Measurements from ENCODE around the gene TXNRD2.

TXNRD2 gene

GRCh38 chr22:19848298-19849224 lies 93.1 kb downstream of the TXNRD2 start:
- FAIRE-seq (no peak), DNase-seq (ENCODE audit: insufficient read length) (no peak)
- TF ChIP-seq POLR2AphosphoS5 (IDR thresholded peaks at IDR 0.05; ENCODE audit: low read depth, low read length), result peak; percentile 44; the same call in 1 of the 2 replicates
- no peak for TF ChIP-seq TAF1 (IDR thresholded peaks at IDR 0.05; ENCODE audit: borderline replicate concordance, low read depth, low read length)

- DNase-seq (ENCODE audit: insufficient read length) (no peak), FAIRE-seq (no peak)
- no peak for TF ChIP-seq POLR2AphosphoS5 (IDR thresholded peaks at IDR 0.05; ENCODE audit: low read depth, low read length)
- no peak for TF ChIP-seq POLR2A (IDR thresholded peaks at IDR 0.05; ENCODE audit: low read depth, low read length)
- TF ChIP-seq TAF1 (IDR thresholded peaks at IDR 0.05; ENCODE audit: borderline replicate concordance, low read depth, low read length), result no peak
These were observed 94.3 kb downstream of the TXNRD2 start for GRCh38 chr22:19847345-19847632.

- no peak for TF ChIP-seq TAF1 (IDR thresholded peaks at IDR 0.05; ENCODE audit: borderline replicate concordance, low read depth, low read length)
- no peak for TF ChIP-seq POLR2A (IDR thresholded peaks at IDR 0.05; ENCODE audit: low read depth, low read length)
- TF ChIP-seq POLR2AphosphoS5 (IDR thresholded peaks at IDR 0.05; ENCODE audit: low read depth, low read length), result peak; percentile 39; the same call in 1 of the 2 replicates
- no peak for FAIRE-seq
- DNase-seq (ENCODE audit: insufficient read length), result no peak
These were observed 94.8 kb downstream of the TXNRD2 start for GRCh38 chr22:19846620-19847344.

- TF ChIP-seq POLR2A (IDR thresholded peaks at IDR 0.05; ENCODE audit: low read depth, low read length) (no peak), POLR2AphosphoS5 (IDR thresholded peaks at IDR 0.05; ENCODE audit: low read depth, low read length) (no peak), TAF1 (IDR thresholded peaks at IDR 0.05; ENCODE audit: borderline replicate concordance, low read depth, low read length) (no peak)
- DNase-seq (ENCODE audit: insufficient read length), result no peak
- no peak for FAIRE-seq
These were observed 96.4 kb downstream of the TXNRD2 start for GRCh38 chr22:19845054-19845722.

GRCh38 chr22:19844377-19845053 lies 97.1 kb downstream of the TXNRD2 start:
- DNase-seq (ENCODE audit: insufficient read length), result no peak
- FAIRE-seq, result no peak
- TF ChIP-seq POLR2AphosphoS5 (IDR thresholded peaks at IDR 0.05; ENCODE audit: low read depth, low read length) (no peak), TAF1 (IDR thresholded peaks at IDR 0.05; ENCODE audit: borderline replicate concordance, low read depth, low read length) (no peak), POLR2A (IDR thresholded peaks at IDR 0.05; ENCODE audit: low read depth, low read length) (no peak)

- no peak for TF ChIP-seq POLR2A (IDR thresholded peaks at IDR 0.05; ENCODE audit: low read depth, low read length)
- no peak for TF ChIP-seq POLR2AphosphoS5 (IDR thresholded peaks at IDR 0.05; ENCODE audit: low read depth, low read length)
- no peak for TF ChIP-seq TAF1 (IDR thresholded peaks at IDR 0.05; ENCODE audit: borderline replicate concordance, low read depth, low read length)
- DNase-seq (ENCODE audit: insufficient read length) (no peak), FAIRE-seq (no peak)
These were observed 97.7 kb downstream of the TXNRD2 start for GRCh38 chr22:19843857-19844376.

- no peak for TF ChIP-seq TAF1 (IDR thresholded peaks at IDR 0.05; ENCODE audit: borderline replicate concordance, low read depth, low read length)
- TF ChIP-seq POLR2AphosphoS5 (IDR thresholded peaks at IDR 0.05; ENCODE audit: low read depth, low read length), result no peak
- TF ChIP-seq POLR2A (IDR thresholded peaks at IDR 0.05; ENCODE audit: low read depth, low read length), result no peak
- FAIRE-seq (no peak), DNase-seq (ENCODE audit: insufficient read length) (no peak)
These were observed 98.3 kb downstream of the TXNRD2 start for GRCh38 chr22:19843107-19843856.

GRCh38 chr22:19842393-19843106 lies 99.1 kb downstream of the TXNRD2 start:
- FAIRE-seq (no peak), DNase-seq (ENCODE audit: insufficient read length) (no peak)
- TF ChIP-seq POLR2A (IDR thresholded peaks at IDR 0.05; ENCODE audit: low read depth, low read length), result no peak

- no peak for DNase-seq (ENCODE audit: insufficient read length)
- FAIRE-seq, result peak; percentile 61
- TF ChIP-seq TAF1 (IDR thresholded peaks at IDR 0.05; ENCODE audit: borderline replicate concordance, low read depth, low read length) (no peak), POLR2A (IDR thresholded peaks at IDR 0.05; ENCODE audit: low read depth, low read length) (no peak), POLR2AphosphoS5 (IDR thresholded peaks at IDR 0.05; ENCODE audit: low read depth, low read length) (no peak)
These were observed 99.8 kb downstream of the TXNRD2 start for GRCh38 chr22:19841641-19842392.
